ENCODE data around the gene LACTBL1. TPM values are rescaled to one million over a fixed set of nuclear protein-coding genes. Genes with fewer than 3 reads are reported as not detected.

Gene LACTBL1
- total RNA-seq, 1 donor from 2014 or later, result not detected

DNA sequence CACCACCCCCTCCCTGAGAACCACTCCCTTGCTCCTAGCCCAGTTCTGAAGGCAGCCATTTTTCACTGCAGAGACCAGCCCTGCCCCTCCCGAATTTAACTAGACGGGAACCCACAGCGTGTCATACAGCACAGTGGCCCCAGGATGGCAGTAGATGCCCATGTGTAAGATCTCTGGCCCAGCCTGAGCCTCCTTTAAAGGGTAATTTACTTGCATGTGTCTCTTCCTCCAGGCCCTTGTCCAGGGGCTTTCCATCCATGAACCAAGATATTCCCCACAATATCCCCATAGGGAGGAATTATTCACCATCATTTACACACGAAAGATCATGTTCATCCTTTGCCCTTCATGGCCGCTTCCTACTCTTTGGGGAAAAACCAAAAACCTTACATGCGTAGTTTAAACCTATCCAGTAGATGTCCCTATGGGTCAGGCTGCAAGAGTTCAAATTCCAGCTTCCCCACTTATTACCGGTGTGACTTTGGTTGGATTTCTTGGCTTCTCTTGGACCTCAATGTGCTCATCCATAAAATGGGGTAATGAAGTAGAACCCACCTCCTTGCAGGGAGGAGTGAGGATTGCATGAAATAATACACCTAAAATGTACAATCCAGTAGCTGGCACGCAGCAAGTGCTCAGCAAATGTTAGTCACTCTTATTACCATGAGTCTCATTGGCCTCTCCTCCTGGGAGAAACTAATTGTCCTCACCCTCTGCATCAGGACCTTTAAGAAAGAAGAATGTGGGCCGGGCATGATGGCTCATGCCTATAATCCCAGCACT lies 4.0 kb upstream of the LACTBL1 start:
- no peaks in the 10 kb centered on the region for H3K4me1 ChIP-seq
- no peak overlapping the region for H3K4me3 ChIP-seq
- peaks cover 52% of the 10 kb centered on the region for H3K27me3 ChIP-seq (ENCODE audit: low read depth)
- H3K9me3 ChIP-seq (replicated peaks), result no peaks in the 10 kb centered on the region
- H3K27ac ChIP-seq (replicated peaks), result no peak overlapping the region
- TF ChIP-seq, protein P1, sequence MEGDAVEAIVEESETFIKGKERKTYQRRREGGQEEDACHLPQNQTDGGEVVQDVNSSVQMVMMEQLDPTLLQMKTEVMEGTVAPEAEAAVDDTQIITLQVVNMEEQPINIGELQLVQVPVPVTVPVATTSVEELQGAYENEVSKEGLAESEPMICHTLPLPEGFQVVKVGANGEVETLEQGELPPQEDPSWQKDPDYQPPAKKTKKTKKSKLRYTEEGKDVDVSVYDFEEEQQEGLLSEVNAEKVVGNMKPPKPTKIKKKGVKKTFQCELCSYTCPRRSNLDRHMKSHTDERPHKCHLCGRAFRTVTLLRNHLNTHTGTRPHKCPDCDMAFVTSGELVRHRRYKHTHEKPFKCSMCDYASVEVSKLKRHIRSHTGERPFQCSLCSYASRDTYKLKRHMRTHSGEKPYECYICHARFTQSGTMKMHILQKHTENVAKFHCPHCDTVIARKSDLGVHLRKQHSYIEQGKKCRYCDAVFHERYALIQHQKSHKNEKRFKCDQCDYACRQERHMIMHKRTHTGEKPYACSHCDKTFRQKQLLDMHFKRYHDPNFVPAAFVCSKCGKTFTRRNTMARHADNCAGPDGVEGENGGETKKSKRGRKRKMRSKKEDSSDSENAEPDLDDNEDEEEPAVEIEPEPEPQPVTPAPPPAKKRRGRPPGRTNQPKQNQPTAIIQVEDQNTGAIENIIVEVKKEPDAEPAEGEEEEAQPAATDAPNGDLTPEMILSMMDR (IDR thresholded peaks at IDR 0.05; ENCODE audit: borderline replicate concordance), result peak; percentile 70
- H3K36me3 ChIP-seq, result no peaks in the 10 kb centered on the region
- intact Hi-C loops (cut with micrococcal nuclease), result no loop called here
- peak; percentile 21 for DNase-seq

DNA sequence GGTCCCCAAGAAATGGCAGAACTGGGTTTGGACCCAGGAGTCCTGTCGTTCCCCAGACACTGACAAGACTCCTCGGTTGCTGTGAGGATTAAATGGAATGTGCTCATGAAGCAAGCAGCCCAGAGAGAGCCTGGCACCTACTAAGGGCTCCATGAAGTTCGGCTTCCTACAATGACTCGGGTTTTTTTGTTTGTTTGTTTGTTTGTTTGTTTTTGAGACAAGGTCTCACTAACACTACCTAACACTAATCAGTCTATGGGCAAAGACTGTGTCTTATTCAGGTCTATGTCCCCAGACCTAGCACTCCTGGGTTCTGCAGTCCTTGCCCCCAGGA lies 3.4 kb upstream of the LACTBL1 start:
- Histone ChIP-seq H3K36me3 (no peaks in the 10 kb centered on the region), H3K9me3 (replicated peaks) (no peaks in the 10 kb centered on the region), H3K4me1 (no peaks in the 10 kb centered on the region), H3K27ac (replicated peaks) (no peak overlapping the region), H3K4me3 (no peak overlapping the region), H3K27me3 (ENCODE audit: low read depth) (peaks cover 53% of the 10 kb centered on the region)
- intact Hi-C loops (cut with micrococcal nuclease), result no loop called here
- TF ChIP-seq, protein P1 (IDR thresholded peaks at IDR 0.05; ENCODE audit: borderline replicate concordance), result no peak
- DNase-seq, result no peak

DNA sequence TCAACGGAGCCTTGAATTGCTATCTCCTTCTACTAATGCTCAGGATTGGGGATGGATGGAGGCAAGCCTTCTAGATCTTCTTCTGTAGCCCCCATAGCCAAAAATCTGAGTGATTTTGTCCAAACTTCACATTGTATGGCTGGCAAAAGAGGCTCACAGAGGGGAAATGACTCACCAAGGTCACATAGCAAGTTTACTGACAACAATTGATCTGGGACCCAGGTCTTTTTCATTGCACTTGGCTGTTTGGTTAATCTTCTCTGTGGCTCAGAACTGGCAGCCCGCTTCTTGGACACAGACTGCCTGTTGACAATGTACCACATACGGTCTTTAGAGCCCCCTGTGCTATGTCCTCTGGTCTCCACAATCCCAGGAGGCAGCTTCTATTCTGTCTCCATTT lies 3.0 kb upstream of the LACTBL1 start:
- DNase-seq, result no peak
- TF ChIP-seq, protein P1 (IDR thresholded peaks at IDR 0.05; ENCODE audit: borderline replicate concordance), result no peak
- no peak overlapping the region for H3K4me3 ChIP-seq
- H3K27me3 ChIP-seq (ENCODE audit: low read depth), result peaks cover 55% of the 10 kb centered on the region
- H3K36me3 ChIP-seq, result no peaks in the 10 kb centered on the region
- H3K4me1 ChIP-seq, result no peaks in the 10 kb centered on the region
- H3K9me3 ChIP-seq (replicated peaks), result no peaks in the 10 kb centered on the region
- H3K27ac ChIP-seq (replicated peaks), result no peak overlapping the region
- intact Hi-C loops (cut with micrococcal nuclease), result no loop called here

DNA sequence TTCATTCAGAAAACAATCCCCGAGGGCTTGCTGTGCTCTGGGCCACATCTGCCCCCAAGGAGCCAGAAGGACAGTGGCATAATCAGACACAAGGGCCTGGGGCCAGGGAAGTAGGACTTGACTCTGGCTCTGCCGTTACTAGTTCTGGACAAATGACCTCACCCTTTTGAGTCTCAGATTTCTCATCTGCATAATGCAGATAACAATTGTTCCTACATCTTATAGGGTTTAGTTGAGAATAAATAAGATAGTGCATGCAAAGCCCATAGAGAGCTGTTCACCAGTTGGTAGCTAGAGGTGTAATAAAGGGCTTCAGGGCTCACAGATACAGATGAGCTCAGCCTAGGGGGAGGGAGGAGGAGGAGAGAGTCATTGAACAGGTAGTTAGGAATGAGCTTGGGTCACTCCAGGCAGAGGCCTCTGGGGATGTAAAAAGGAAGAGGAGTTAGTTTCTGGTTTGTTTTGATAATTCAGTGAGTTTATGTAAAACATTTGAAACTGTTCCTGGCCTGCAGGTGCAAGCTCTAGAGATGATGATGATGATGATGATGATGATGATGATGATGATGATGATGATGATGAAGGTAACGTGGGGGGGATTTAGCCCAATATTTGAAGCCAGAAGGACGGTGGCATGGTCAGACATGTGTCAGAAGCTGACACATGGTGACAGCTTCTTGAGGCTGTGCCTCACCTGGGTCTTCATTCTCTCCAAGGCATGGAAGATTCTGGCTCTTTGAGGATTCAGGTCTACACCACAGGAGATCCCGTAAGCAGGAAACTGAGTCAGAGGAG lies 858 bp downstream of the LACTBL1 start:
- Histone ChIP-seq H3K27me3 (ENCODE audit: low read depth) (peaks cover 90% of the 10 kb centered on the region), H3K4me3 (no peak overlapping the region), H3K9me3 (replicated peaks) (peaks cover 5% of the 10 kb centered on the region), H3K4me1 (peaks cover 3% of the 10 kb centered on the region), H3K27ac (replicated peaks) (no peak overlapping the region), H3K36me3 (no peaks in the 10 kb centered on the region)
- intact Hi-C loops (cut with micrococcal nuclease), result no loop called here
- TF ChIP-seq, protein P1 (IDR thresholded peaks at IDR 0.05; ENCODE audit: borderline replicate concordance), result no peak
- DNase-seq, result no peak

DNA sequence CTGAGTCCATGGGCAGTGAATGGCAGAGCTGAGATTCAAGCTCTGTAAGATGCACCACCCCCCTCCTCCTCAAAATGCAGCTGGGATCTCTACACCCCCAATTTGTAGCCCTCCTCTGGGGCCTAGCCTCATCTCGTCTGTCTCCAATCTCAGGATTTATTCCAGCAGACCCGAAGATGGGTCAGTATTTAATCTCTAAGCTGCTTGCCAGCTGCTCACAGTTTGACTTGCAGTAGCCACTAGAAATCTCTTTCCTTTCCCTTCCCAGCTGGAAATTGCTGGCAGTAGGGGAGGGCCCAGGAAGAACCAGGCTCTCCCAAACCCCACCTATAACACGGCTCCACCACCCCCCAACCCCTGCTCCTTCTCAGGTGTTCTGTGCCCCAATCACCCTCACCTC lies 1.5 kb downstream of the LACTBL1 start:
- H3K9me3 ChIP-seq (replicated peaks), result peaks cover 12% of the 10 kb centered on the region
- no peak overlapping the region for H3K27ac ChIP-seq (replicated peaks)
- H3K4me1 ChIP-seq, result peaks cover 3% of the 10 kb centered on the region
- H3K27me3 ChIP-seq (ENCODE audit: low read depth), result peaks cover 96% of the 10 kb centered on the region
- intact Hi-C loops (cut with micrococcal nuclease), result no loop called here
- H3K4me3 ChIP-seq, result no peak overlapping the region
- no peaks in the 10 kb centered on the region for H3K36me3 ChIP-seq
- DNase-seq, result no peak
- TF ChIP-seq, protein P1 (IDR thresholded peaks at IDR 0.05; ENCODE audit: borderline replicate concordance), result no peak
